Kidney epithelial cell (primary cell): Measurements from ENCODE around the gene ARHGAP21. TPM values are rescaled to one million over a fixed set of nuclear protein-coding genes. Genes with fewer than 3 reads are reported as not detected.

ENCODE experiments used
- DNase-seq: peaks from one replicate; pipeline ENCODE4 v3.0.0-alpha.2; 2010; ENCODE audit warnings: low read depth
- H3K27me3 ChIP-seq: 2 replicates; pipeline ENCODE4 v1.6.0; 2011; ENCODE audit warnings: low read length; ENCODE audit not compliant: control insufficient read depth, insufficient read depth
- H3K36me3 ChIP-seq: 2 replicates; pipeline ENCODE4 v1.5.1; 2011; ENCODE audit warnings: low read length; ENCODE audit not compliant: control insufficient read depth, insufficient read depth
- H3K4me3 ChIP-seq: 2 replicates; pipeline ENCODE4 v1.5.1; 2011; ENCODE audit warnings: low read depth, mild to moderate bottlenecking, control low read depth, low read length
- CTCF ChIP-seq: IDR thresholded peaks from 2 replicates; pipeline ENCODE4 v1.5.1; 2011; ENCODE audit warnings: mild to moderate bottlenecking, moderate library complexity, low read length, control low read depth, inconsistent platforms; ENCODE audit not compliant: insufficient read depth, poor library complexity, severe bottlenecking
- total RNA-seq: library from RNA; depleted of rRNA; stranded (reverse); fragments of >200 nt; gene quantifications from 2 replicates; pipeline ENCODE4 v1.2.3, GENCODE V29; 2015

The ARHGAP21 gene
- total RNA-seq, 1 donor from 2014 or later: 71.8 TPM

GRCh38 chr10:24590697-24591457 is 132.8 kb downstream of the ARHGAP21 start:
- Histone ChIP-seq H3K27me3 (no peaks in the 10 kb centered on the region), H3K4me3 (no peak overlapping the region), H3K36me3 (no peaks in the 10 kb centered on the region)
- TF ChIP-seq CTCF: no peak
- no peak for DNase-seq

- H3K36me3 ChIP-seq: no peaks in the 10 kb centered on the region
- TF ChIP-seq CTCF: no peak
Measured at GRCh38 chr10:24589265-24589664, 134.4 kb downstream of the ARHGAP21 start.

GRCh38 chr10:24579906-24580305 is 143.8 kb downstream of the ARHGAP21 start:
- H3K4me3 ChIP-seq: no peak overlapping the region

More at GRCh38 chr10:24589265-24589664, 134.4 kb downstream of the ARHGAP21 start:
- DNase-seq: no peak
- Histone ChIP-seq H3K27me3 (no peaks in the 10 kb centered on the region), H3K4me3 (no peak overlapping the region)

GRCh38 chr10:24579448-24579847 is 144.2 kb downstream of the ARHGAP21 start:
- no peaks in the 10 kb centered on the region for H3K36me3 ChIP-seq
- no peak for TF ChIP-seq CTCF
- no peaks in the 10 kb centered on the region for H3K27me3 ChIP-seq
- H3K4me3 ChIP-seq: no peak overlapping the region
- DNase-seq: no peak

More at GRCh38 chr10:24579906-24580305, 143.8 kb downstream of the ARHGAP21 start:
- Histone ChIP-seq H3K36me3 (no peaks in the 10 kb centered on the region), H3K27me3 (no peaks in the 10 kb centered on the region)
- TF ChIP-seq CTCF: no peak
- no peak for DNase-seq

GRCh38 chr10:24575481-24576002 is 148.1 kb downstream of the ARHGAP21 start:
- no peak for DNase-seq
- no peak for TF ChIP-seq CTCF
- peaks cover 2% of the 10 kb centered on the region for H3K27me3 ChIP-seq
- H3K36me3 ChIP-seq: no peaks in the 10 kb centered on the region
- no peak overlapping the region for H3K4me3 ChIP-seq
